Peyer's patch (tissue), 4 donors: ENCODE data around the gene ZSCAN5A.
"Not testable (repeated sequence)": the region's sequence is repeated elsewhere in the genome, so short reads cannot be mapped to it uniquely, and the experiment has no call there.

Source experiments
- POLR2A ChIP-seq, 2 donors: fragments of 450-650 bp; IDR thresholded peaks; one replicate each; pipeline ENCODE4 v1.5.1; 2017; ENCODE audit warnings: antibody characterized with exemption in 2 of 2, mild to moderate bottlenecking in 2 of 2, moderate library complexity in 2 of 2
- TF ChIP-seq, protein P1 (sequence below), 6 experiments: fragments of 450-650 bp in 4 of 6; fragments of 200-600 bp in 2 of 6; sonication (generic) in 1 of 6; IDR thresholded peaks; one replicate each; pipeline ENCODE4 v1.5.1; 2017 to 2019; ENCODE audit warnings: antibody characterized with exemption in 6 of 6, mild to moderate bottlenecking in 3 of 6, moderate library complexity in 1 of 6

DNA sequence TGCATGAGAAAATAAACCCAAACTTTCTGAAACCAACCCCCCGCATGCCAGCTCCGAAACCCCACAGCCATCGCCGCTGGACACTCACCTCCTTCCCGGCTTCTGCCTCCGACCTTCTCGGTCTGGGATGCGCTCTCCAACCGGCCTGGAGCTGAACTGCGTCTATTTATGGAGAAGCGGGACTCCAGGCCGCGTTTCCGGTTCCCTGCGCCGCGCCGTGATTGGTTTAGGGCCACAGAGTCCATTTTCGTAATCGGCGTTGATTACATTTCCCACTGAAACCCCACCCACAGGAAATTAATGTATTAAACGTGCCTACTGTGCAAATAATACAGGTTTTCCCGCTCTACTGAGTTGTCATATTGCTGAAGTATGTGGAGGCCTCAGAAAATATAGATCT lies 117.0 kb downstream of the ZSCAN5A start, which contains the start of gene ZSCAN5B:
- TF ChIP-seq, protein P1, sequence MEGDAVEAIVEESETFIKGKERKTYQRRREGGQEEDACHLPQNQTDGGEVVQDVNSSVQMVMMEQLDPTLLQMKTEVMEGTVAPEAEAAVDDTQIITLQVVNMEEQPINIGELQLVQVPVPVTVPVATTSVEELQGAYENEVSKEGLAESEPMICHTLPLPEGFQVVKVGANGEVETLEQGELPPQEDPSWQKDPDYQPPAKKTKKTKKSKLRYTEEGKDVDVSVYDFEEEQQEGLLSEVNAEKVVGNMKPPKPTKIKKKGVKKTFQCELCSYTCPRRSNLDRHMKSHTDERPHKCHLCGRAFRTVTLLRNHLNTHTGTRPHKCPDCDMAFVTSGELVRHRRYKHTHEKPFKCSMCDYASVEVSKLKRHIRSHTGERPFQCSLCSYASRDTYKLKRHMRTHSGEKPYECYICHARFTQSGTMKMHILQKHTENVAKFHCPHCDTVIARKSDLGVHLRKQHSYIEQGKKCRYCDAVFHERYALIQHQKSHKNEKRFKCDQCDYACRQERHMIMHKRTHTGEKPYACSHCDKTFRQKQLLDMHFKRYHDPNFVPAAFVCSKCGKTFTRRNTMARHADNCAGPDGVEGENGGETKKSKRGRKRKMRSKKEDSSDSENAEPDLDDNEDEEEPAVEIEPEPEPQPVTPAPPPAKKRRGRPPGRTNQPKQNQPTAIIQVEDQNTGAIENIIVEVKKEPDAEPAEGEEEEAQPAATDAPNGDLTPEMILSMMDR (IDR thresholded peaks at IDR 0.05), result not testable (repeated sequence)
- not testable (repeated sequence) for TF ChIP-seq POLR2A (IDR thresholded peaks at IDR 0.05)
